GM21515 (cell line): ENCODE measurements around the gene TSPAN12.
"Not testable (repeated sequence)": the region's sequence is repeated elsewhere in the genome, so short reads cannot be mapped to it uniquely, and the experiment has no call there.

ENCODE experiments used
- ATAC-seq: cut with Tn5 transposase; IDR thresholded peaks from one replicate; pipeline ENCODE4 v1.9.1; 2021; ENCODE audit not compliant: unreplicated experiment

TSPAN12 gene

GRCh38 chr7:120857588-120858573, at the start of gene TSPAN12:
Gene TSPAN12, minus strand, starts transcription at chr7:120858144. Its CDS starts 1,381 bp downstream, at chr7:120856763.
- ATAC-seq, result peak; percentile 91

GRCh38 chr7:120898715-120899499, 41.0 kb upstream of the TSPAN12 start:
- no peak for ATAC-seq

- ATAC-seq, result not testable (repeated sequence)
Measured at GRCh38 chr7:120895253-120895652, 37.3 kb upstream of the TSPAN12 start.

- ATAC-seq, result not testable (repeated sequence)
Measured at GRCh38 chr7:120885602-120886001, 27.7 kb upstream of the TSPAN12 start.

- ATAC-seq, result no peak
Measured at GRCh38 chr7:120877701-120878100, 19.8 kb upstream of the TSPAN12 start.

GRCh38 chr7:120876922-120877321, 19.0 kb upstream of the TSPAN12 start:
- ATAC-seq, result no peak

- ATAC-seq, result no peak
Measured at GRCh38 chr7:120874722-120875121, 16.8 kb upstream of the TSPAN12 start.

- ATAC-seq, result no peak
Measured at GRCh38 chr7:120874016-120874415, 16.1 kb upstream of the TSPAN12 start.

- no peak for ATAC-seq
Measured at GRCh38 chr7:120873401-120873800, 15.5 kb upstream of the TSPAN12 start.

GRCh38 chr7:120869700-120870099, 11.8 kb upstream of the TSPAN12 start:
- peak; percentile 50 for ATAC-seq

GRCh38 chr7:120867932-120868331, 10.0 kb upstream of the TSPAN12 start:
- ATAC-seq, result no peak

- ATAC-seq, result no peak
Measured at GRCh38 chr7:120865191-120865981, 7.4 kb upstream of the TSPAN12 start.

GRCh38 chr7:120864141-120864900, 6.4 kb upstream of the TSPAN12 start:
- no peak for ATAC-seq

- ATAC-seq, result no peak
Measured at GRCh38 chr7:120862987-120863590, 5.1 kb upstream of the TSPAN12 start.

- no peak for ATAC-seq
Measured at GRCh38 chr7:120860156-120860555, 2.2 kb upstream of the TSPAN12 start.

- no peak for ATAC-seq
Measured at GRCh38 chr7:120859459-120859858, 1.5 kb upstream of the TSPAN12 start.

- ATAC-seq, result peak; percentile 62
Measured at GRCh38 chr7:120856621-120857352, 1.2 kb downstream of the TSPAN12 start.

GRCh38 chr7:120856198-120856597, 1.7 kb downstream of the TSPAN12 start:
- no peak for ATAC-seq

- ATAC-seq, result no peak
Measured at GRCh38 chr7:120852700-120853099, 5.2 kb downstream of the TSPAN12 start.
